GM06990 (cell line): ENCODE measurements around the gene SCT.

Source experiments
- DNase-seq: peaks from one replicate; pipeline ENCODE4 v3.0.0-alpha.2; 2011; ENCODE audit not compliant: insufficient read length; ENCODE audit errors: extremely low read depth
- H3K27me3 ChIP-seq: replicated peaks from 2 replicates; pipeline ENCODE4 v1.6.0; 2011; ENCODE audit warnings: low read length; ENCODE audit not compliant: control insufficient read depth, insufficient read depth
- H3K36me3 ChIP-seq: 2 replicates; pipeline ENCODE4 v1.5.1; 2011; ENCODE audit warnings: low read length; ENCODE audit not compliant: control insufficient read depth, insufficient read depth
- H3K4me3 ChIP-seq: replicated peaks from 2 replicates; pipeline ENCODE4 v1.5.1; 2011; ENCODE audit warnings: low read depth, mild to moderate bottlenecking, control low read depth, low read length
- TF ChIP-seq, protein P1 (sequence below): IDR thresholded peaks from 2 replicates; pipeline ENCODE4 v1.5.1; 2011; ENCODE audit warnings: low read length, control low read depth, mild to moderate bottlenecking, inconsistent platforms; ENCODE audit not compliant: insufficient read depth, poor library complexity, severe bottlenecking

SCT gene

DNA sequence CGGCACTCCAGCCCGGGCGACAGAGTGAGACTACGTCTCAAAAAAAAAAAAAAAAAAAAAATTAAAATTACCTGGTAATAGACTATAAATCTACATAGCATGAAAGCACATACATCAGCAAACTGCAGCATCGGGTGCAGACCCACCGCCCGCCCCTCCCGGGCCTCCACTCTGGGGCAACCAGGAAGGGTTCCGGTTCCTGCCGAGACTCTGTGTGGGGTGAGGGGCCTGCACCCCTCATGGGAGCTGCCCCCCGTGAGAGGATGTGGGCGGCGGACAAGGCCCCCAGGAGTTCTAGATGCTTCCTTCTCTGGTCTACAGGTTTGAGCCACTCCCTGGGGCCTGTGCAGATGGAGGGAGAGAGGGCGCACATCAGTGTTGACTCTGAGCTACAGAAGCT is 19.2 kb upstream of the SCT start:
- H3K4me3 ChIP-seq, result no peak overlapping the region
- DNase-seq, result no peak
- TF ChIP-seq, protein P1, sequence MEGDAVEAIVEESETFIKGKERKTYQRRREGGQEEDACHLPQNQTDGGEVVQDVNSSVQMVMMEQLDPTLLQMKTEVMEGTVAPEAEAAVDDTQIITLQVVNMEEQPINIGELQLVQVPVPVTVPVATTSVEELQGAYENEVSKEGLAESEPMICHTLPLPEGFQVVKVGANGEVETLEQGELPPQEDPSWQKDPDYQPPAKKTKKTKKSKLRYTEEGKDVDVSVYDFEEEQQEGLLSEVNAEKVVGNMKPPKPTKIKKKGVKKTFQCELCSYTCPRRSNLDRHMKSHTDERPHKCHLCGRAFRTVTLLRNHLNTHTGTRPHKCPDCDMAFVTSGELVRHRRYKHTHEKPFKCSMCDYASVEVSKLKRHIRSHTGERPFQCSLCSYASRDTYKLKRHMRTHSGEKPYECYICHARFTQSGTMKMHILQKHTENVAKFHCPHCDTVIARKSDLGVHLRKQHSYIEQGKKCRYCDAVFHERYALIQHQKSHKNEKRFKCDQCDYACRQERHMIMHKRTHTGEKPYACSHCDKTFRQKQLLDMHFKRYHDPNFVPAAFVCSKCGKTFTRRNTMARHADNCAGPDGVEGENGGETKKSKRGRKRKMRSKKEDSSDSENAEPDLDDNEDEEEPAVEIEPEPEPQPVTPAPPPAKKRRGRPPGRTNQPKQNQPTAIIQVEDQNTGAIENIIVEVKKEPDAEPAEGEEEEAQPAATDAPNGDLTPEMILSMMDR, result no peak
- no peaks in the 10 kb centered on the region for H3K27me3 ChIP-seq
- H3K36me3 ChIP-seq, result peaks cover 2% of the 10 kb centered on the region

- TF ChIP-seq, protein P1, result no peak
- H3K27me3 ChIP-seq, result no peaks in the 10 kb centered on the region
- peaks cover 2% of the 10 kb centered on the region for H3K36me3 ChIP-seq
- H3K4me3 ChIP-seq, result no peak overlapping the region
- no peak for DNase-seq
Measured at GRCh38 chr11:645536-645935, 18.6 kb upstream of the SCT start.

DNA sequence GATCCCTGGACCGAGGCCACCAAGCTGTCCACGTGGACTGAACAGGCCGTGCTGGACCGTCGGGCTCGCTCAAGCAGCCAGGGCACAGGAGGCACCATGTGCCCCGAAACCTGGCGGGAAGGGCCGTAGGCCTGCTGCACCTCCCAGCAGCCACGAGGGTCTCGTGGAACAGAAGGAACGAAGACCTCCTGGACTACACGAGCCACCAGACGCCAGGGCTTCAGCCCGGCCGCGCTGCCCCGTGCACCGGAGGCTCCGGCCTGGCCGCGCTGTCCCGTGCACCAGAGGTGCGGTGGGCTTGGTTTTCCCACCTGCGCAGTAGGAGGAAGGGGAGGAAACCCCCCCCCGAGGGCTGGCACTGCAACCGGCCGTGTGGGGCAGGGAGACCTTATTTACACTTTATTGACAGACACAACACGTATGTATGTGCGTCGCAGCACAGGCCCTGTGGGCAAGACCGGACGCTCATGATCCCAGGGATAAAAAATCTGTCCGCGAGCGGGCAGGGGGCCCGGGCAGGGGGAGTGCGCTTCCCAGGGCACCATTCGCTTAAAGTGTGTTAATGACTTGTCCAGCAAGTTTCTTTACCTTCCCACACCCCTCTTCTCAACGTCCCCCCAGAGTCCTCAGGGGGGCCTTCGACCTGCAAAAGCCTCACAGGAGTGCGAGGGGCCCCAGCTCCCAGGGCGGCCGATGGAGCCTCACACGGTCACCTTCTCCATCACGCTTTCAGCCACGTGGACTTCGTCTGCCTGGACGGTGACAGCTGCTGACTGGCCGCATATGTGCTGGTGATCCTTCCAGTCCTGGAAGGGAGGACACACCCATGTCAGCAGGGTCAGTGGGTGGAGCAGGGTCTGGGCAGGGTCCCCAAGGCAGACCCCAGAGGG is 17.1 kb upstream of the SCT start:
- Histone ChIP-seq H3K4me3 (no peak overlapping the region), H3K27me3 (no peaks in the 10 kb centered on the region; the same call in 1 of the 2 replicates), H3K36me3 (peaks cover 2% of the 10 kb centered on the region)
- DNase-seq, result no peak
- TF ChIP-seq, protein P1, result no peak

GRCh38 chr11:643366-643765 is 16.4 kb upstream of the SCT start:
- no peak overlapping the region for H3K4me3 ChIP-seq
- peaks cover 2% of the 10 kb centered on the region for H3K36me3 ChIP-seq
- TF ChIP-seq, protein P1, result no peak
- H3K27me3 ChIP-seq, result no peaks in the 10 kb centered on the region; the same call in 1 of the 2 replicates
- no peak for DNase-seq

DNA sequence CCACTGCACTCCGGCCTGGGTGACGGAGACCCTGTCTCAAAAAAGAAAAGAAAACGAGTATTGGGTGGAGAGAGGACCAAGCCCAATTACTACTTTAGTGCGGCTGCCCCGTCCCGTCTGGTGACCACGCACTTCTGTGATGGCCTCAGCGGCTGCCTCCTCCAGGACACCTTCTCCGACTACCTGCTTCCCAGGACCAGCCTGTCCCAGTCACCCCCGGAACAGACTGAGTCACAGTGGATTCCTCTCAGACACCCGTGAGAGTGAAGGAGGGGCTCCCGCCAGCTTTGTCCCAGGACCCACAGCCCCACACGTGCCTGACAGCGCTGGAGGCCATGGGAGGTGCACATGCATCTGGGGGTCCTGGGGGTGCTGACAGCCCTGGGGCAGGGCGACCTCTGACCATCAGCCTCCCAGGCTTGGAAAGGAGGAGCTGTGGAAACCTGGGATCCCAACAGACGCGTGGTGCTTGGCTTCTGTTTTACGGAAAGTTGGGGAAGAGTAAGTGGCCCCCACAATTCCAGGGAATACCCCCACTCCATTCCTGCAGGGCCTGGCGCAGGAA is 14.9 kb upstream of the SCT start:
- no peak overlapping the region for H3K4me3 ChIP-seq
- no peak for DNase-seq
- H3K36me3 ChIP-seq, result peaks cover 2% of the 10 kb centered on the region
- H3K27me3 ChIP-seq, result no peaks in the 10 kb centered on the region; the same call in none of the 2 replicates
- TF ChIP-seq, protein P1, result no peak
